LNCaP clone FGC (cell line): Measurements from ENCODE around the gene COX6A2.

Experiments used
- DNase-seq: peaks from one replicate; pipeline ENCODE4 v3.0.0-alpha.2; 2011; ENCODE audit warnings: low read depth
- H3K4me3 ChIP-seq: 2 replicates; pipeline ENCODE4 v1.5.1; 2011; ENCODE audit warnings: mild to moderate bottlenecking, low read depth, low read length, control low read depth
- TF ChIP-seq, protein P1 (sequence below): IDR thresholded peaks from 2 replicates; pipeline ENCODE4 v1.5.1; 2012; ENCODE audit warnings: mild to moderate bottlenecking; ENCODE audit not compliant: control insufficient read depth, insufficient read depth; ENCODE audit errors: extremely low read depth

The COX6A2 gene

DNA sequence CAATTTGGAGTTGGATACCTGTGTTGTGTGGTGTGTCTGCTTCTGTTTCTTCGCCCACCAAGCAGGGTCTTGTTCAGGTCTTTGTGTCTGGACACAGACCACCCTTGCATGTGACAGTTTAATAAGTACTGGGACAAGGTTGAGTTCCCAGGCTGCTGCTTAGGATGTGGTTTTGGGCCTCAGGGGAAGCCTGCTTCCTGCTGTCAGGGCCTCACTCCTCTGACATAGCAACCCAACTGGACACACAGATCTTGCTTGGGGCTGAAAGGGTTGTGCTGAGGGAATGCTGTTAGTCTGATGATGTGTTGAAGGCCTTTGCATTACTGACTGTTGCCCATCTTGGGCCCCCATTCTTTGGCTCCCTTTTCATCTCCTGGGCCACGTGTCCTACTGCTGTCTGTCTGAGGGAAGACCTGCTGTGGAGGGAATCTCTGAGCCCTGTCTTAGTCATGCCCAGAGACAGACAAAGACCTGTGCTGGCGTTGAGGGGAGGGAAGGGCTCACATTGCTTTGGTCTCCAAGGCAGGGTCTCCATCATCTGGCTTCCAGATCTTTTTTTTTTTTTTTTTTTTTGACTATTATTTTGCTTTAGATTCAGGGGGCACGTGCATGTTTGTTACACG is 39.1 kb upstream of the COX6A2 start:
- TF ChIP-seq, protein P1, sequence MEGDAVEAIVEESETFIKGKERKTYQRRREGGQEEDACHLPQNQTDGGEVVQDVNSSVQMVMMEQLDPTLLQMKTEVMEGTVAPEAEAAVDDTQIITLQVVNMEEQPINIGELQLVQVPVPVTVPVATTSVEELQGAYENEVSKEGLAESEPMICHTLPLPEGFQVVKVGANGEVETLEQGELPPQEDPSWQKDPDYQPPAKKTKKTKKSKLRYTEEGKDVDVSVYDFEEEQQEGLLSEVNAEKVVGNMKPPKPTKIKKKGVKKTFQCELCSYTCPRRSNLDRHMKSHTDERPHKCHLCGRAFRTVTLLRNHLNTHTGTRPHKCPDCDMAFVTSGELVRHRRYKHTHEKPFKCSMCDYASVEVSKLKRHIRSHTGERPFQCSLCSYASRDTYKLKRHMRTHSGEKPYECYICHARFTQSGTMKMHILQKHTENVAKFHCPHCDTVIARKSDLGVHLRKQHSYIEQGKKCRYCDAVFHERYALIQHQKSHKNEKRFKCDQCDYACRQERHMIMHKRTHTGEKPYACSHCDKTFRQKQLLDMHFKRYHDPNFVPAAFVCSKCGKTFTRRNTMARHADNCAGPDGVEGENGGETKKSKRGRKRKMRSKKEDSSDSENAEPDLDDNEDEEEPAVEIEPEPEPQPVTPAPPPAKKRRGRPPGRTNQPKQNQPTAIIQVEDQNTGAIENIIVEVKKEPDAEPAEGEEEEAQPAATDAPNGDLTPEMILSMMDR = no peak
- no peak for DNase-seq
- H3K4me3 ChIP-seq = no peak overlapping the region

DNA sequence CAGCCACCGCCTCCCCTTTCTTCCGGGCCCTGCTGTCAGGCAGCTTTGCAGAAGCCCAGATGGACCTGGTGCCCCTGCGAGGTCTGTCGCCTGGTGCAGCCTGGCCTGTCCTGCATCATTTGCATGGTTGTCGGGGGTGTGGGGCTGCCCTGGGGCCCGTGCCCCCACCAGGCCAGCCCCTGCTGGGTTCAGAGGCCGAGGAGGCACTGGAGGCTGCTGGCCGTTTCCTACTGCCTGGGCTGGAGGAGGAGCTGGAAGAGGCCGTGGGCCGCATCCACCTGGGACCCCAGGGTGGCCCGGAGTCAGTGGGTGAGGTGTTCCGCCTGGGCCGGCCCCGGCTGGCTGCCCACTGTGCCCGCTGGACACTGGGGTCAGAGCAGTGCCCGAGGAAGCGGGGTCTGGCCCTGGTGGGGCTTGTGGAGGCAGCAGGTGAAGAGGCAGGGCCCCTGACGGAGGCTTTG is 38.3 kb upstream of the COX6A2 start:
- DNase-seq = no peak
- no peak overlapping the region for H3K4me3 ChIP-seq
- TF ChIP-seq, protein P1 = no peak

DNA sequence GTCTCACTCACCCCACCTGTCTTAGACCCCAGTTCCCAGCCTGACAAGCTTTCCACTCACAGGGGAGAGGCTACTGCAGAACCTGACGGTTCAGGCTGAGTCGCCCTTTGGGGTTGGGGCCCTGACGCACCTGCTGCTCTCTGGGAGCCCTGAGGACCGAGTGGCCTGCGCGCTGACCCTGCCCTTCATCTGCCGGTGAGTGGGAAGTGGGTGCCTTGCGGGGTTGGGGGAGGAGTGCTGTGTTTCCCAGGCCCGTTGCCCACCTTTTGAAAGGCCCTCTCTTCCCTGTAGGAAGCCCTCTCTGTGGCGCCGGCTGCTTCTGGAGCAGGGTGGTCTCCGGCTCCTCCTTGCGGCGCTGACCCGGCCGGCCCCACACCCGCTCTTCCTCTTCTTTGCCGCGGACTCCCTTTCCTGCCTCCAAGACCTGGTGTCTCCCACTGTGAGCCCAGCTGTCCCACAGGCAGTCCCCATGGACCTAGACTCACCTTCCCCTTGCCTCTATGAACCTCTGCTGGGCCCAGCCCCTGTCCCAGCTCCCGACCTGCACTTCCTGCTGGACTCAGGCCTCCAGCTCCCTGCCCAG is 37.7 kb upstream of the COX6A2 start:
- TF ChIP-seq, protein P1 = no peak
- no peak for DNase-seq
- H3K4me3 ChIP-seq = no peak overlapping the region

DNA sequence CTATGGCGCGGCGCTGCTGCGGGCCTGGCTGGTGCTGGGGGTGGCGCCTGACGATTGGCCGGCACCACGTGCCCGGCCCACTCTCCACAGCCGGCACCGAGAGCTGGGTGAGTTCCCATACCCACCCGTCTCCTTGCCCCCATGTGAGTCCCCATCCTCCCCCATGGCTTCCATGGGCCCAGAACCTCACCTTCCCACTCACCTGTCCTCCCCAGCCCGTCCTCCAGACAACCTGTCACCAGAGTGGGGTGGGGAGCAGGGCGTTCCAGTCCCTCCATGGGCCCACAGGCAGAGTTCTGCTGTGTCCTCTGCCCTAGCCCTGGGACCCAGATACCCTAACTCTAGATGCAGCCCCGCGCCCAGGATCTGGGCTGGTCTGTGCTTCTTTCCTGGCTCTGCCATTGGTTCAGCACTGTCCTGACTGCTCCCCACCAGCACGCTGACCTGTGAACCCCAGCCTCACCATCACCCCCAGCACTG is 36.7 kb upstream of the COX6A2 start:
- no peak overlapping the region for H3K4me3 ChIP-seq
- TF ChIP-seq, protein P1 = no peak
- DNase-seq = no peak

DNA sequence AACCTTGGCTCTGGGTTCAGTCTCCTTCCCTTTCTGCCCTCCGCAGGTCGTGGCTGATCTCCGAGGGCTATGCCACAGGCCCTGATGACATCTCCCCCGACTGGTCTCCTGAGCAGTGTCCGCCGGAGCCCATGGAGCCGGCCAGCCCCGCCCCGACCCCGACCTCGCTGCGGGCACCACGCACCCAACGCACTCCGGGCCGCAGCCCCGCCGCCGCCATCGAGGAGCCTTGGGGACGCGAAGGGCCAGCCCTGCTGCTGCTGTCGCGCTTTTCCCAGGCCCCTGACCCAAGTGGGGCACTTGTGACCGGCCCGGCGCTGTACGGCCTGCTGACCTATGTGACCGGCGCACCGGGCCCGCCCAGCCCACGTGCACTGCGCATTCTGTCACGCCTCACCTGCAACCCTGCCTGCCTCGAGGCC is 36.2 kb upstream of the COX6A2 start:
- no peak for DNase-seq
- H3K4me3 ChIP-seq = no peak overlapping the region
- TF ChIP-seq, protein P1 = no peak

DNA sequence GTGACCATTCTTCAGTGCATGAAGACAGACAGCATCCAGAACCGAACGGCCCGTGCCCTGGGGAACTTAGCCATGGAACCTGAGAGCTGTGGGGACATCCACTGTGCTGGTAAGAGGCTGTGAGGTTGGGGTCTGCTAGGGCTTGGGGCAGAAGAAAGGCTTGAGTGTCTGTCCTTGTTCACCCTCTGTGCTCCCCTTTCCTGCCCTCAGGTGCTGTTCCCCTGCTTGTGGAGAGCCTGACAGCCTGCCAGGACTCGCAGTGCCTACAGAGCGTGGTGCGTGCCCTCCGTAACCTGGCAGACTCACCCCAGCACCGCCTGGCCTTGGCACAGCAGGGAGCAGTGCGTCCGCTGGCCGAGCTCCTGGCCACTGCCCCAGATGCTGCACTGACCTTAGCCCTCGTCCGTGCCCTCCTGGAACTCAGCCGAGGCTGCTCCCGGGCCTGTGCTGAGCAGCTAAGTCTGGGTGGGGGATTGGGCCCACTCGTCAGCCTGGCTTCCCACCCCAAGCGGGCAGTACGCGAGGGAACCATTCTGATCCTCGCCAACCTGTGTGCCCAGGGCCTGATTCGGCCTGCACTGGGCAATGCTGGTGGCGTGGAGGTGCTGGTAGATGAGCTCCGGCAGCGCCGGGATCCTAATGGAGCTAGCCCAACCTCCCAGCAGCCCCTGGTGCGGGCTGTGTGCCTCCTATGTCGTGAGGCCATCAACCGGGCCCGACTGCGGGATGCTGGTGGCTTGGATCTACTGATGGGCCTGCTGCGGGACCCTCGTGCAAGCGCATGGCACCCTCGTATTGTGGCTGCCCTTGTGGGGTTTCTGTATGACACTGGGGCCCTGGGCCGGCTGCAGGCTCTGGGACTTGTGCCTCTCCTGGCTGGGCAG is 34.0 kb upstream of the COX6A2 start:
- H3K4me3 ChIP-seq = no peak overlapping the region
- TF ChIP-seq, protein P1 = no peak
- DNase-seq = no peak
